Mucosa of descending colon (tissue), 3 donors: ENCODE results near the gene UGT1A5. TPM values are rescaled to one million over a fixed set of nuclear protein-coding genes. Genes with fewer than 3 reads are reported as not detected.

Experiments used
- ATAC-seq: fragments of 200-7000 bp; cut with Tn5 transposase; one replicate; pipeline ENCODE4 v1.9.1; 2020; ENCODE audit warnings: mild to moderate bottlenecking, moderate library complexity
- DNase-seq, 3 donors: peaks; one replicate each; pipeline ENCODE4 v3.0.0-alpha.2; 2020
- H3K36me3 ChIP-seq: fragments of 200-600 bp; one replicate; pipeline ENCODE4 v1.8.0; 2021; ENCODE audit warnings: low read depth, mild to moderate bottlenecking
- H3K4me1 ChIP-seq: fragments of 200-600 bp; one replicate; pipeline ENCODE4 v1.8.0; 2021; ENCODE audit warnings: low read depth, mild to moderate bottlenecking
- H3K4me3 ChIP-seq: fragments of 200-600 bp; one replicate; pipeline ENCODE4 v1.8.0; 2021; ENCODE audit warnings: mild to moderate bottlenecking
- H3K9me3 ChIP-seq: fragments of 200-600 bp; one replicate; pipeline ENCODE4 v1.8.0; 2021; ENCODE audit warnings: mild to moderate bottlenecking
- intact Hi-C, 2 donors: fragments of 100-400 bp; cut with DNase I in 1 of 2; cut with micrococcal nuclease in 1 of 2; formaldehyde crosslinking; loops; one replicate each; pipeline versions ENCODE4 v1.11.0 to v1.11.1; 2022; cut with DNase I, micrococcal nuclease
- total RNA-seq, 3 donors: library from RNA; stranded (reverse); fragmentation: NEBNext Ultra II Directional in 2 of 3; extraction: Animal tissue kit (Norgen Biotek cat#: 25700) in 2 of 3; gene quantifications; one replicate each; pipeline versions ENCODE4 v1.2.1 to v1.2.4, GENCODE V29; 2021 to 2023
- TF ChIP-seq, protein P1 (sequence below): fragments of 200-600 bp; IDR thresholded peaks from one replicate; pipeline ENCODE4 v1.8.0; 2022; ENCODE audit warnings: antibody characterized with exemption, mild to moderate bottlenecking
- donor health status: DM: no; HTN: no; CAD: no; lungs with moderate emphysema.
- donor health status: DM: no; HTN: no; CAD: no.
- donor health status: DM: no; HTN: yes; CAD: no.

The UGT1A5 gene
- total RNA-seq, 3 donors from 2014 or later: 2.1 to 6.5 (median 2.4) TPM

- no peaks in the 10 kb centered on the region for H3K9me3 ChIP-seq
- TF ChIP-seq, protein P1, sequence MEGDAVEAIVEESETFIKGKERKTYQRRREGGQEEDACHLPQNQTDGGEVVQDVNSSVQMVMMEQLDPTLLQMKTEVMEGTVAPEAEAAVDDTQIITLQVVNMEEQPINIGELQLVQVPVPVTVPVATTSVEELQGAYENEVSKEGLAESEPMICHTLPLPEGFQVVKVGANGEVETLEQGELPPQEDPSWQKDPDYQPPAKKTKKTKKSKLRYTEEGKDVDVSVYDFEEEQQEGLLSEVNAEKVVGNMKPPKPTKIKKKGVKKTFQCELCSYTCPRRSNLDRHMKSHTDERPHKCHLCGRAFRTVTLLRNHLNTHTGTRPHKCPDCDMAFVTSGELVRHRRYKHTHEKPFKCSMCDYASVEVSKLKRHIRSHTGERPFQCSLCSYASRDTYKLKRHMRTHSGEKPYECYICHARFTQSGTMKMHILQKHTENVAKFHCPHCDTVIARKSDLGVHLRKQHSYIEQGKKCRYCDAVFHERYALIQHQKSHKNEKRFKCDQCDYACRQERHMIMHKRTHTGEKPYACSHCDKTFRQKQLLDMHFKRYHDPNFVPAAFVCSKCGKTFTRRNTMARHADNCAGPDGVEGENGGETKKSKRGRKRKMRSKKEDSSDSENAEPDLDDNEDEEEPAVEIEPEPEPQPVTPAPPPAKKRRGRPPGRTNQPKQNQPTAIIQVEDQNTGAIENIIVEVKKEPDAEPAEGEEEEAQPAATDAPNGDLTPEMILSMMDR: no peak
- H3K36me3 ChIP-seq: no peaks in the 10 kb centered on the region
- intact Hi-C loops: no loop called here
- no peak for ATAC-seq
- no peak overlapping the region for H3K4me3 ChIP-seq
- no peak for DNase-seq
- H3K4me1 ChIP-seq: no peaks in the 10 kb centered on the region
Measured at GRCh38 chr2:233802132-233802815, 89.6 kb downstream of the UGT1A5 start.

- DNase-seq (no peak), ATAC-seq (no peak)
- intact Hi-C loops: no loop called here
- TF ChIP-seq, protein P1: no peak
- H3K9me3 ChIP-seq: no peaks in the 10 kb centered on the region
- H3K4me1 ChIP-seq: no peaks in the 10 kb centered on the region
- no peaks in the 10 kb centered on the region for H3K36me3 ChIP-seq
- H3K4me3 ChIP-seq: no peak overlapping the region
Measured at GRCh38 chr2:233803292-233803911, 90.7 kb downstream of the UGT1A5 start.

- Histone ChIP-seq H3K9me3 (no peaks in the 10 kb centered on the region), H3K36me3 (no peaks in the 10 kb centered on the region), H3K4me1 (no peaks in the 10 kb centered on the region), H3K4me3 (no peak overlapping the region)
- ATAC-seq (no peak), DNase-seq (no peak)
- intact Hi-C loops: no loop called here
- TF ChIP-seq, protein P1: no peak
Measured at GRCh38 chr2:233803994-233804393, 91.3 kb downstream of the UGT1A5 start.

DNA sequence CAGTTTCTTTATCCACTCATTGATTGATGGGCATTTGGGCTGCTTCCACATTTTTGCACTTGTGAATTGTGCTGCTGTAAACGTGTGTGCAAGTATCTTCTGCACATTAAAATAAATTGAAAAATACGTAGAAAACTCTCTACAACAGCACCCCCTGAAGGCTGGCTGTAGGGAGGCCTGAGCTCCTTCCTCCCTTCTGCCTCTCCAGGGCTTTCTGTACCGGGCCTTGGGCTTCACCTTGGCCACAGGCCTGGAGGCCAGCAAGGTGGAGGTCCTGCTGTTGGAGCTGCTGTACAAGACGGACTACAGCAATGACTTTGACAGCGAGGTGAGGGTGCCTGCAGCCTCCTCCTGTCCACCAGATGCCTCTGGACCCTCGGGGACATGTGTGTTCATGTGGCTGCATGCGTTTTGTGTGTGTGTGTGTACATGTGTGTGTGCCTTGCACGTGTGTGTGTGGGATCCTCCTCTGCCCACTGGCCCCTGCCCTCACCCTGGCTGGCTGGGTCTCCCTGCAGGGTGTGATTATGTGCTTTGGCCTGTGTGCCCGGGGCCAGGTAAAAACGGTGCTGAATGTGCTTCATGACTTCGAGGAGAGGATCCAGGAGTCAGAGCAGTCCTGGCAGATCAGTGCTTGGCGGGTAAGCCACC is 94.6 kb downstream of the UGT1A5 start:
- intact Hi-C loops: no loop called here
- TF ChIP-seq, protein P1: no peak
- ATAC-seq (no peak), DNase-seq (no peak)
- H3K36me3 ChIP-seq: no peaks in the 10 kb centered on the region
- no peaks in the 10 kb centered on the region for H3K4me1 ChIP-seq
- no peak overlapping the region for H3K4me3 ChIP-seq
- no peaks in the 10 kb centered on the region for H3K9me3 ChIP-seq

DNA sequence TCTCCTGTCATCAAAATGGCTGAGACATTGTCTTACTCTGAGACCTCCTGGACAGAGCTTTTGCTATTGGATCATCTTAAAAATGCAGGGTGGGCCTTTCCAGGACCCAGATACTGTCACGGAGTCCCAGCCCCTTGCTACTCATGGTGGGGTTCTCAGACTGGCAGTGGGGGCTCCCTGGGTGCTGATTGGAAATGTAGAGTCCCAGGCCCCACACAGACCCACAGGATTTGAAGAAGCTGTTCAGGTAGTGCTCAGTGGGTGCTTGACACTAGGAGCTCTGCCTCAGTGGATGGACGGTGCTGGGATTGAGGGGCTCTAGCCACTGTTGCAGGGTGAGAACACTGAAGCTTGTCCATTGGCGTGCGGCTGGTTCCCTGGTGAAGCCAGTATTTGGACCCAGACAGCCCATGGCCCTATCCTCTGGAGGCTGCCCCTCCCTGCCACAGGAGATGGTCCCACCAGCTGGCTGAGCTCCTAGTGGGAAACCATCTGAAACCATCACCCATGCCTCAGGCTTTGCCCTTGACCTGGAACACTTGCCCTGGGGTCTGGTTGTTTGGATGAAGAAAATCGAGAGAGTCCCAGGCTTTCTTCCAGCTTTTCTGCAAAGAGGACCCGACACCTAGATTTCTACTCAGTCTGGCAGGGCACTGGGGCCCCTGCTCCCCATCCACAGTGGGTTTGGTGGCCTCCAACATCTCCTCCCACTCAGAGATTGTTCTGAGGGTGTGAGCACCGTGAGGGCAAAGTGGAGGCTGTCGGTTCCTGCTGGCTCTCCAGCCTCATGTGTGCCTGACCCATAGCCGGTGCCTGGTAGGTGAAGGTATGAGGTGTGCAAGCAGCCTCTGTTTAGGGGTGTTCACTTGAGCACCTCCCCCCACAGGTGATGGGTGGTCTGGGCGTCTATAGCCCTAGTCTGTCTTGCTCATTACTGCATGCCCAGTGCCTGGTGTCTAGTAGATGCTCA is 95.5 kb downstream of the UGT1A5 start:
- no peaks in the 10 kb centered on the region for H3K36me3 ChIP-seq
- no peak for DNase-seq

More for the DNA sequence above, 95.5 kb downstream of the UGT1A5 start:
- TF ChIP-seq, protein P1: no peak
- no peak overlapping the region for H3K4me3 ChIP-seq
- no peaks in the 10 kb centered on the region for H3K4me1 ChIP-seq
- no peak for ATAC-seq
- intact Hi-C loops: no loop called here
- H3K9me3 ChIP-seq: no peaks in the 10 kb centered on the region
